RKO (cell line): ENCODE data around the gene ANXA10.
"Not testable (repeated sequence)": the region's sequence is repeated elsewhere in the genome, so short reads cannot be mapped to it uniquely, and the experiment has no call there.

Source experiments
- DNase-seq: peaks from one replicate; pipeline ENCODE4 v3.0.0-alpha.2; 2016; ENCODE audit warnings: low spot score

Gene ANXA10

DNA sequence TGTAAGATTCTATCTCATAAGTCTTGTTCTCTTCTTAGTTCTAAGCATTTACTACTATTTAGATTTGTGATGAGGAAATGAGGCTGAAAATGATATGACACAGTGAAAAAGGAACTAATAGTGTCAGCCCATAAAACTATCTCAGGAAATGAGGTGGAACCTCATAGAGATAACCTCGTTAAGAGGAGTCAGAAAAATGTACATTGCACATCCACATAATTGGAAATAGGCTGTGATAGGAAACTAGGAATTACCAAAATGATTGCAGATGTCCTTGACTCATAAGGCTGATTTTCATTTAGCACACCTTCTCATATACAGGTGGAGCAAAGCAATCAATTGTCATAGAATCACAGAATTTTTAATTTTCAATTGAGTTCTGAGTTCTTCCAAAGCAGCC lies 26.8 kb downstream of the ANXA10 start:
- no peak for DNase-seq

DNA sequence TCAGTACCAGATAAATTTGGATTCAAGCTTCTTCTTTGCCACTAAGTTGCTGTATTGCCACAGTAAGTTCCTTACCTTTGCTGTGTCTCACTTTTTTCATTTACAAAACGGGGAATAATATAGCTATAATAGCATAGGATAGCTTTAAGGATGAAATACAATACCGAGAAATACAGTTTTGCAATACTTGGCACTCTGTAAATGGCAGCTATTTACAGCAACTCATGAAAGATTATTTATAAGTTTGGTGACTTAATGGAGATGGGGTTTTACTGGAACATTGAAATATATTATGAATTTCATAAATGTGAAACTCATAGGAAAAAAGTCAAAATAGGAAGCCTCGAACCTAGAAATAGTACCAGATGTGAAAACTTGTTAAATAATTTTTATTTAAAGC lies 27.6 kb downstream of the ANXA10 start:
- no peak for DNase-seq

DNA sequence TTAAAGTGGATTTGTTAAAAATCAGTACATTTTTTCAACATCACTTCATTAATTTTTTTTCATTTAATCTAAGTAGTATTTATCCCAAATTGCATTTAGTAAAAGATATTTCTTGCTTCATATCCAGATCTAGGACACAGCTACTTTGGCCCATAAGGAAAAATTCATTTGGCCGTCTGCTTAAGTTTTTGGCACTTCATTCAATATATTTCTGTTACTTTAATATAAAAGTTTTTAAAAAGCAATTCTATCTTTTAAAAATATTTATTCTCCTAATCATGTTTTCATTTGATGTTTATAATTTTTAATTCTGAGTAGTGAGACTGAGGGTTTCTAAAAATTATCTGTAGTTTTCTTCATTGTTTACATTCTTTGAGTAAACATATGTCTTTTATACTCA lies 28.5 kb downstream of the ANXA10 start:
- DNase-seq: no peak

DNA sequence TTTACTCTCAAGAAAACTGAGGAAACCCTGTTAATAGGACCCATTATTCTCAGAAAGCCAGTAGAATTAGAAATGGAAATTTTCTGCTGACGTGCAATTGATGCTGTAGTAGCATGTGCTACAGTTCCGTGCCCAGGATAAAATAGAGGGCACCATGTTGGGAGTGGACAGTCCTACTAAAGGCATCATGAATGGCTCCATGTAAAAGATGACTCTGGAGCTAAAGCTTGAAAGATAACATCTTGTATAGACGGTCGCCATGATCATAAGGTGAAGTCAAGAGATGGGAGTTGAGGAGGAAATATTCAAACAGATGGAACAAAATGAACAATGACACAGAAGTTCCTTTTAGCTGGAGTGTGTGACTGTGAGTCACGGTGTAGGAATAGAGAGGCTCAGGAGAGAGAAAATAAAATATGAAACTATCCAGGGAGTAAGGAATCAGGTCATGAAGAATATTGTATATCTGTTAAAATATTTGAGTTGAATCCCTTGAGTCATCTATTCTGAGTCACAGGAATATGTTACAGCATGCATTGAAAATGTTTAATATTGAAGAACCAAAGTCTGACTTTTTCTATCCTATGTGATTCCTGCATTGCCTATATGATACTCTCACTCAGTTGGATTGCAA lies 31.8 kb downstream of the ANXA10 start:
- DNase-seq: peak; percentile 20

DNA sequence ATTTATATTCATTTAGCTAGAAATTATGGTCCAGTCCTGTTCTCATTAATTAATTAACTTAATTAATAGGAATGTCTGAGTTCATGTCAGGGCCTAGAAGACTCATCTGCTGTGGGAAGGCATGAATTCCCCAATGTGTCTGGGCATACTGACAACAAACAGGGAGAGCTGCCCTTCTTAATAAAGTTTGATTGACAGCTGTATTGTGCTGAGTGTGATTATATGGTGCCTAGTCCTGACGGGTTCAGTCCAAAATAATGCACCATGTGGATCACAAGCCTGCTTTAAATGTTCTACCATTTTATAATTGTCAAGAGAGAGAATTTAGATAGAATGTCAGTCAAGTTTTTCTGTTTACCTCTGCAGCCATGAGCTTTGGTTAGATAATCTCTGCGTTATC lies 34.6 kb downstream of the ANXA10 start:
- no peak for DNase-seq

DNA sequence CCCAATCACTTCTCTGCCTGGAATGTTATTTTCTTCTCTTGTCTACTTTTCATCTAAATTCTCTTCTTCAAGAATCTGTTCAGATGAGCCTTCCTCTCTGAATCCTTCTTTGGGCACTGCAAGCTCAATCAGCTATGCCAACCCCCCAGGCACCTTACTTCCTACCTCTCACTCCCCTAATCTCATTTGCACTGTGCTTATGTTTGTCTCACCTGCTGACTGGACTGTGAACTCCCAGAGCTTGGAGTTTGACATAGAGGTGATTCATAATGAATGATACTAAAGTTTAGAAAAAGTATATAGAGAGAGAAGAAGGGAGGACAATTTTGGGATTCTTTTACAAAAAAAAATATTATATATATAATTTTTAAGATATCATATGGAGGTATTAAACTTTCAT lies 36.3 kb downstream of the ANXA10 start:
- no peak for DNase-seq

DNA sequence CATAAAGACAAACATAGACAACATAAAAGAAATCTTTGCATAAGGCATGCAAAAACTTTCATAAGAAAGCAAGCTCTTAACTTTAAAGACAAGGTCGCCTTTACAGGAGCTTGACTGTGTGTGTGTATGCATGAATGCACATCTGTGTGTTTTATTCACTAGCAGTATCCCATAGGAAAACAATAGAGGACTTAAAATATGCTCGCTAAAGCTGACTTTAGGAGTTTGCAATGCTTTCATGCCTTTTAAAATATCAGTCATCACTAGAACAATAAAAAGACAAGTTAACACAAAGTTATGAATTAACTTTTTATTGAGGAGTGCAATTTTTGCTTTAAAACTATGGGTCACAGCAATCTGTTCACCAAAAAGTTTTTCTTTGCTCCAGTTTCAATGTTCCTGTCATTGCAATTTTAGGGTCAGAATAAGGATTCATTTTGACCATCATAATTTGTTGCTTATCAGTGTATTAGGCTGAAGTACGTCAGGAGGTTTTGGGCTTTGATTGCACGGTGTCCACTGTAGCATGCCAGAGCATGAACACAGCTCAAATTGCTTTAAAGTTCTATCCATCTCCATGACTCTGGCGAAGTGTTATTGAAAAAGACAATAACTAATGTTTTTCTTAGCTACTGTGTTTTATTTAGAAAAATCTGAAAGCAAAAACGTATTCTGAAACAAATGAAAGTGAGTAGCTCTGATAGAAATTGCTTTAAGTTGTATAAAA lies 36.9 kb downstream of the ANXA10 start:
- DNase-seq: no peak

DNA sequence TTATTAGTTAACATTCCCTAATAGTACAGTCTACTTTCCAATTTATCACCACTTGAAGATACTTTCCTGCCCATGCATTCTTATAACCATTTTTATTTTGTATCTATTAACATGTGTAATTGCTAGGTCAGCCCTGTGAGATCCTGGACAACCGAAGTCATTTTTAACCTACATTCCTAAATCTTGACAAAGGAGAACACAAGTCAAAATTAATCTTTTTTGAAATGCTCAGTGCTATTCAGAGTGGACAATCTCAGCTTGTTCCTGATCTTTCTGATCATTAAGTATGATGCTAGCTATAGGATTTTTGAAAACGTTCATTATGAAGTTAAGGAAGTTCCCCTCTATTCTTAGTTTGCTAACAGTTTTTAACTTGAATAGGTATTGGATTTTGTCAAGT lies 37.5 kb downstream of the ANXA10 start:
- no peak for DNase-seq

DNA sequence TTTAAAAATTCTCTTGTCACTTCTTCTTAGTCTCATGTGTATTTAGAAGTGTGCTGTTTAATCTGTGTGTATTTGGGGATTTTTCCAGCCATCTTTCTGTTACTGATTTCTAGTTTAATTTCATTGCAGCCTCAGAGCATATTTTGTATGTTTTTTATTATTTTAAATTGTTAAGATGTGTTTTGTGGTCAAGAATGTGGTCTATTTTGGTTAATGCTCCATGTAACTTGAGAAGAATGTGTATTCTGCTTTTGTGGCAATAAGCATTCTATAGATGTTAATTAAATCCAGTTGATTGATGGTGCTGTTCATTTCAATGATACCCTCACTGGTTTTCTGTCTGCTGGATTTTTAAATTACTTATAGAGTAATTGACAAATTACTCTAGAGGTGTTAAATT lies 38.9 kb downstream of the ANXA10 start:
- DNase-seq: no peak

DNA sequence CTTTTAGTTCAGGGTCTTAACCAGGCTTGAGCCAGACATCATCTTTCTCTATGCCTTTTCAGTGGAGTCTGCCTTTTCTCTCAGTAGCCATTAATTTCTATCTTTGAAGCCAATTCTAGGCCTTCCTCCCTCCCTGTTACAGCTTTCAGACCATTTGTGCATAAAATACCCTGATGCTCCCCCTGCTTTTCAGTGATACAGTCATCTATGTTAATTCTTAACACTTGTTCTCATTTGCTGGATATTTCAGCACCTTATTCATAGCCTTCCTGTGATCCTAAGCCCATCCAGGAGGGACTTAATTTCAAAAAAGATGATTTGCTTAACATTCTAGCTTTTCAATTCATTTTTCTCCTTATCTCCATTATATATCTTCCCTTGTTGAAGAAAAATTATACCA lies 42.3 kb downstream of the ANXA10 start:
- DNase-seq: no peak

DNA sequence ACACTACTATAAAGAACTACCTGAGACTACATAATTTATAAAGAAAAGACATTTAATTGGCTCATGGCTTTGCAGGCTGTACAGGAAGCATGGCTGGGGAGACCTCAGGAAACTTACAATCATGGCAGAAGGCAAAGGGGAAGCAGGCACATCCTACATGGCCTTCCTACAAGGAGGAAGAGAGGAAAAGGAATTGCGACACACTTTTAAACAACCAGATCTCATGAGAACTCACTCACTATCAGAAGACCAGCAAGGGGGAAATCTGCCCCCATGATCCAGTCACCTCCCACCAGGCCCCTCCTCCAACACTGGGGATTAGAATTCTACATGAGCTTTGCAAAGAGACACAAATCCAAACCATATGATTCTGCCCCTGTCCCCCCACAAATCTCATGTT lies 43.5 kb downstream of the ANXA10 start:
- DNase-seq: not testable (repeated sequence)

DNA sequence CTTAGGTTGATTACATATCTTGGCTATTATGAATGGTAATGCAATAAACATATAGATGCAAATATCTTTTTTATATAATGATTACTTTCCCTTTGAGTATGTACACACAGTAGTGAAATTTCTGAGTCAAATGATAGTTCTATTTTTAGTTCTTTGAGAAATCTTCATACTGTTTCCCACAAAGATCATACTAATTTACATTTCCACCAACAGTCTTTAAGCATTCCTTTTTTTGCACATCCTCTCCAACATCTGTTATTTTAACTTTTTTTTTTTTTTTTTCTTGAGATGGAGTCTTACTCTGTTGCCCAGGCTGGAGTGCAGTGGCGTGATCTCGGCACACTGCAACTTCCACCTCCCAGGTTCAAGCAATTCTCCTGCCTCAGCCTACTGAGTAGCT lies 45.4 kb downstream of the ANXA10 start:
- DNase-seq: not testable (repeated sequence)

DNA sequence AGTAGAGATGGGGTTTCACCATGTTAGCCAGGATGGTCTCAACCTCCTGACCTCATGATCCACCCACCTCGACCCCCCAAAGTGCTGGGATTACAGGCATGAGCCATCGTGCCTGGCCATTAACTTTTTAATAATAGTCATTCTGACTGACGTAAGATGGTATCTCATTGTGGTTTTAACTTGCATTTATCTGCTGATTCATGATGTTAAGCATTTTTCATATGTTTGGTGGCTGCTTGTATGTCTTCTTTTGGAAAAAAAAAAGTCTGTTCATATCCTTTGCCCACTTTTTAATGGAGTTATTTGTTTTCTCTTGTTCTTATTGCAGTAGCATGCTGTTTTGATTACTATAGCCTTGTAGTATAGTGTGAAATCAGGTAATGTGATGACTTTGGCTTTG lies 45.8 kb downstream of the ANXA10 start:
- DNase-seq: peak; percentile 34

DNA sequence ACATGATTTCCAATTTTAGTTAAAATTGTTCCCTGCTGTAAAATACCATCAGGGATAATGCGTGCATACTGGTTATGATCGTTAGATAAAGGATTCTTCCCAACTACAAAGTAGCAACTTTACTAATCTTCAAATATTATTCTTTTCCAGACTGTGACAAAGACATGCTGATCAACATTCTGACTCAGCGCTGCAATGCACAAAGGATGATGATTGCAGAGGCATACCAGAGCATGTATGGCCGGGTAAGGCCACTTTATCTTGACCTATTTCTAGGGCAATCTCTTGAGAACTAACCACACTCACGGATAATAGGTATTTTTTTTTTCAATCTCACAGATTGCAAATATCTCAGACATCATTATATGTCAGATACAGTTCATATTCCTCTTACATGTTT lies 47.0 kb downstream of the ANXA10 start:
- no peak for DNase-seq

DNA sequence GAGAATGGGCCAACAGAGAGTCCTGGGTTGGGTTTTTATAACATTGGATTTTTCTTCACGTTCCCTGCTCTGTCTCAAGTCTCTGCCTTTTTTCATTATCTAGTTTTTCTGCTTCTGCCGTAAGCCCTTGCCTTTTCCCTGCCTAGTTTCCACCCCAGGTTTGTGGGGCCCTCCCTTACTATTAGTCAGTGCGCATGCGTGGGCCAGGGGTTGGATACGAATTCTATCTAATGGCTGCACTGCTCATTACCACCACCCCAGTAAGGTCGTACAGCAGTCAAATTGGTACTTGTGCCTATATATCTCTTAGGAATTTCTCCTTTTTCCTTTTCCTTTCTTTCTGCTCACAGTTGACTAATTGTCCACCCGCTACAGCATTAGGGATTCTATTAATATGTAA lies 49.4 kb downstream of the ANXA10 start:
- no peak for DNase-seq

DNA sequence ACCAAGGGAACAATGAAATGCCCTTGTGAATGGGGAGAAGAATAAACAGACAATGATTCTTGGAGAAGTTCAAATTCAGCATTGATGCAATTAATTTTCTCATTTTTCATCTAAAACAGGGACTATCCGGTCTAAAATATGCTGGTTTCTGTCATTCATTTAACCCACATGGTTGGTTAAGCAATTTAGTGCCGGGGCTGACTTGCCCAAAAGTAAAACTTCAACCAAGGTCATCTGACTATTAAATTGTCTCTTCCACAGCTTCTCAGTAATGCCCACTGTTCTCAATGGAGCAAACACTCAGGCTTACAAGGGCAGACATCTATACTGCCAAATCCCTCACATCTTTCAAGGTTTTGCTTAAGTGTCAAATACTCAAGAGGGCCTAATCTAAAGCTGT lies 51.3 kb downstream of the ANXA10 start:
- DNase-seq: no peak

DNA sequence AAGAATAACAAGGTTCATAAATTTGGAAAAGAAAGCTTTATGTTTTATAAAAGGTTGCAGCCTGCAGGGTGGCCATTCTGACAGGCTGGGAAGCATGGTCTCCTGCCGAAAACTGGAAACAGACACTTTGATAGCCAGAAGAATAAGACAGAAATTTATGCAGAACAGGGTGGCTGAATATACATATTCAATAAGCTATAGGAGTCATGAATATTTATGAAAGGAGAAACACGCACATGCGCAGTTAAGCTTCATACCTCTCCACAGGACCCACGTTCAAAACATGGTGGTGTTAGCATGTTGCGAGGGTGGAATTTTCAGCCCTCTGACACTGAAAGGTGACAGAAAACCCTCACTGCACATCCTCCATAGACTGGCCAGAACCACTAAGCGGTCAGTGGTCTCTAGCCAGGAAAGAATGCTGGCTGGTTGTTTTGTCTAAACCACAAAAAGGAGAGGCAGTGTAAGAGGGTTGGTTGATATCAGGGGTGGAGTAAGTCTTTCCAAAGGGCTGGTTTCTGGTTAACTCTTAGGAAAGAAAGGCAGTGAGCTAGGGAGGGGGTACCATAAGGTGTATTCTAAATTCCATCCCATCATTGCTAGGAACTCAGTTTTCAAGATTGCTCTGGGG lies 58.2 kb downstream of the ANXA10 start:
- DNase-seq: no peak

DNA sequence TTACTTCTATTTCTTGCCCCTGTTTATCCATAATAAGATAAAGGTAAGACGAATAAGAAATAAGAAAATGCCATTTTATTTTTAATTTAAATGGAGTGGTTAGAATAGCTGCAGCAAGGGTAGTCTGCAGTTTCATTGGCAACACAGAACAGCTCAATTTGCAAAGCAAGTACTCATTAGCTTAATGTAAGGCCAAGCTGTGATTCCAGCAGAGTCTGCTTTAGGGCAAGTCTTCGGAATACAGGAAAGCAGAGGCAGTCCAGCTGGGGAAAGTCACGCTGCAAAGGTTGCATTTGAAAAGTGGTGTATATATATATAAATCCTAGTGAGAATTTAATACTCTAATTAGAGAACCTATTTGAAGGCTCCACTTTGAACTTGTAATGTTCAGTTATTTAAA lies 59.0 kb downstream of the ANXA10 start:
- DNase-seq: no peak

DNA sequence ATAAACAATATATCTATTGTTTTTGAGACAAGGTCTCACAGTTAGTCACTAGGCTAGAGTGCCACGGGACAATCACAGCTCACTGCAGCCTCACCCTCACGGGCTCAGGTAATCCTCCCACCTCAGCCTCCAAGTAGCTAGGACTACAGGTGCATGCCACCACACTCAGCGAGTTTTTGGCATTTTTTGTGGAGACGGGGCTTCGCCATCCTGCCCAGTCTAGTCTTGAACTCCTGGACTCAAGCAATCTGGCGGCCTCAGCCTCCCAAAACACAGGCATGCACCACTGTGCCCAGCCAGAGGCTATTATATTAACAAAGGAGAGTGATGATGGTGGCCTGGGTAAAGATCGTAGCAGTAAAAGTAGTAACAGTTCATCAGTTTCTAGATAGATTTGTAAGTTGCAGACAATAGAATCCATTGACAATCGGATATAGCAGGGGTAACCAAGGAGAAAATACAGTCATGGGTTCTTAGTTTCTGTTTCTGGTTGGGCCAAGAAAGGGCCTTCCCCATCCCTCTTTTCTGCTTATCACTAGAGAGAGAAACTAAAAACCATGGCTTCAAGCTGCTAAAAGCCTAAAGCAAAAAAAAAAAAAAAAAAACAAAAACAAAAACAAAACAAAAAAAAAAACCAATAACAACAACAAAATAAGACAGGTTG lies 60.6 kb downstream of the ANXA10 start:
- no peak for DNase-seq

DNA sequence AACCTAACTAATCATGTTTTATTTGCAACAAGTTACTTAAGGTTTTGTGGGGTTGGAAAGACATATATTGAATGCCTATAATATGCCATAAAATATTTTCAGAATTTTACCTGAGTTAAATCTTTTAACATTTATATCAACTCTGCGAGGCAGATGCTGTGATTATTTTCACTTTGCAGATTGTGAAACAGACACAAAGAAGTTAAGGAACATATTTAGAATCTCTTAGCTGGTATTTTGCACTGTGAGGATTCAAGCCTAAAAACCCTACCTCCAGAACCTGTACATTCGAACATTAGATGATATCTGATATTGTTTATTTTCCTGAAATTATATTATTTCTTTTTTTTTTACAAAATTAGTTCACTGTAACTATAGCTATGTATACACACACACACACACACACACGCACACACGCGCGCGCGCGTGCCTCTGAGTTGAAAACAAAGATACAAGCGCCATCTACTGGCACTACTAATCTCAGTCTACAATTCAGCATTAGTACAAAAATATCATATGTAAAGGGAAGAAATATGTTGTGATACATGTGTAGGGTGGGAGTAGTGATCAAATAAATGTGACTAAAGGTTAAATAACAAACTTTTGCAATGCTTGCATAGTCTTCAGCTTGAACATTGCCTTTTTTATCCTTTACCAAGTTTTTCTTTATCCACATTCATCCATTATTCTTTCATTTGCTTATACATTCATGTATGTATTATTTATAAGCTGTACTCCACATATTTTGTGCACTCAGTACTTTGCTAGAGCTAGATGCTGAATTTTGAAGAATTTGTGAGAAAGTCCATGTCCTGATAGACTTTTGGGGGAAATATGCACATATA lies 61.5 kb downstream of the ANXA10 start:
- DNase-seq: peak; percentile 70

DNA sequence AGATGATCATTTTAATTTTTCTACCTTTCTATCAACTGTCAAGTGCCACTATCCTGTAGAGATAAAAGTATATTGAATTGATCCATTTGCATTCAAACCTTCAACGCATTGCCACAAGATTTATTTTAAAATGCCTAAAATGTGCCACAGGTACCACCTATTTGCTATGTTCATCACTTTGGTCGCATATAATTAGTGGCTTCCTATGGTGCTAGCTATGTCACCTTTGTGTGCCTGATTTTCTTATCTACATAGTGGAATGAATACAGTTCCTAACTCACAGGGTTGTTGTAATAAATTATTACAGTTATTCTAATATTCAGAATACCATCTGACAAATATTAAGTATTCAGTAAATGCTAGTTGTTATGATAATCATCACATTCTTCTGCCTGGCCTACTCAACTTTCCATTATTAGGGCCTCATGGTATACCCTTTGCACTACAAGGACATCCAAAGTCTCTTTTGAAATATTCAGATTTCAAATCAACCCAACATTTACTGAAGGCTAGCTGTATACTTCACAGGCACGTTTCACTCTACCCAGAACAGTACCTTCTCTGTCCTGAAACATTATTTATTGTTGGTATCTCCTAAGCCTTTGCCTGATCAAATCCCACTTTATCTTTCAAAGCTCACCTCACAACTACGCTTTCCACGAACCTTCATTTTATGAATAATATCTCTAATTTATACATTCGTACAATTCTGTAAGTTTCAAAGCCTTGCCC lies 62.4 kb downstream of the ANXA10 start:
- no peak for DNase-seq
